Upper lobe of left lung (tissue), 6 donors: ENCODE results near the gene MMP24. TPM values are rescaled to one million over a fixed set of nuclear protein-coding genes. Genes with fewer than 3 reads are reported as not detected.

ENCODE experiments used
- ATAC-seq, 2 donors: fragments of 200-7000 bp; cut with Tn5 transposase; one replicate each; pipeline ENCODE4 v1.9.1; 2022; ENCODE audit warnings: mild to moderate bottlenecking in 2 of 2, moderate library complexity in 2 of 2; ENCODE audit not compliant: low FRiP score in 2 of 2
- DNase-seq, 2 donors: peaks; one replicate each; pipeline ENCODE4 v3.0.0-alpha.2; 2019 to 2020
- H3K27ac ChIP-seq, 4 donors: fragments of 200-600 bp; sonication (generic); one replicate each; pipeline ENCODE4 v1.5.1; 2016 to 2019
- H3K27me3 ChIP-seq, 4 donors: fragments of 200-600 bp; sonication (generic); one replicate each; pipeline ENCODE4 v1.5.1; 2017 to 2019
- H3K36me3 ChIP-seq, 4 donors: fragments of 200-600 bp; sonication (generic); one replicate each; pipeline ENCODE4 v1.5.1; 2016 to 2019
- H3K4me1 ChIP-seq, 4 donors: fragments of 200-600 bp; sonication (generic); one replicate each; pipeline ENCODE4 v1.5.1; 2018 to 2019
- H3K4me3 ChIP-seq, 4 donors: fragments of 200-600 bp; sonication (generic); one replicate each; pipeline ENCODE4 v1.5.1; 2017 to 2019; ENCODE audit warnings: mild to moderate bottlenecking in 2 of 4, moderate library complexity in 1 of 4
- H3K9me3 ChIP-seq, 4 donors: fragments of 200-600 bp; sonication (generic); one replicate each; pipeline ENCODE4 v1.5.1; 2018 to 2019
- EP300 ChIP-seq, 4 donors: sonication (generic); formaldehyde crosslinking; IDR thresholded peaks; one replicate each; pipeline ENCODE4 v1.5.1; 2017; ENCODE audit warnings: antibody characterized with exemption in 4 of 4, control low read depth in 2 of 4
- POLR2A ChIP-seq, 4 donors: fragments of 450-650 bp; IDR thresholded peaks; one replicate each; pipeline ENCODE4 v1.5.1; 2016 to 2017; ENCODE audit warnings: antibody characterized with exemption in 4 of 4, mild to moderate bottlenecking in 2 of 4
- POLR2AphosphoS5 ChIP-seq, 2 donors: sonication (generic); formaldehyde crosslinking; IDR thresholded peaks; one replicate each; pipeline ENCODE4 v1.5.1; 2017; ENCODE audit warnings: antibody characterized with exemption in 2 of 2
- WGBS, 2 donors: methylation state at CpG; one replicate each; pipeline ENCODE4 v1.1.5; 2017 to 2018; 5-methylcytosine and 5-hydroxymethylcytosine counted together
- total RNA-seq, 6 donors: library from RNA; depleted of rRNA in 4 of 6; stranded (reverse); fragments of >200 nt in 4 of 6; gene quantifications; one replicate each; pipeline versions ENCODE4 v1.1.0 to v1.2.1, GENCODE V29; 2016 to 2021
- TF ChIP-seq, protein P1 (sequence below), 6 experiments: fragments of 450-650 bp in 4 of 6; fragments of 200-600 bp in 2 of 6; sonication (generic) in 2 of 6; IDR thresholded peaks; one replicate each; pipeline ENCODE4 v1.5.1; 2016 to 2019; ENCODE audit warnings: antibody characterized with exemption in 6 of 6
- donor health status: DM: no; HTN: no; CAD: no; lungs with moderate emphysema.
- donor health status: DM: no; HTN: yes; CAD: no; lungs with severe emphysema.

The MMP24 gene
- total RNA-seq, 6 donors from 2014 or later, result 7.3 to 25.4 (median 15.6) TPM

GRCh38 chr20:35284267-35284991 lies 57.9 kb downstream of the MMP24 start, which contains the start of gene EIF6:
Gene EIF6 (minus strand): TSS chr20:35284772. CDS start chr20:35284487, 285 bp downstream.
- H3K4me3 ChIP-seq, result peak within 1 kb of the TSS; percentile 80 to 99 (median 90)
- peaks cover 10 to 25% (median 18%) of the 10 kb centered on the region in 4 donors for H3K4me1 ChIP-seq
- TF ChIP-seq POLR2AphosphoS5 (IDR thresholded peaks at IDR 0.05) (peak; percentile 49 to 64), POLR2A (IDR thresholded peaks at IDR 0.05) (peak in 2 of 4 donors; percentile 7 to 38), EP300 (IDR thresholded peaks at IDR 0.05) (no peak)
- TF ChIP-seq, protein P1, sequence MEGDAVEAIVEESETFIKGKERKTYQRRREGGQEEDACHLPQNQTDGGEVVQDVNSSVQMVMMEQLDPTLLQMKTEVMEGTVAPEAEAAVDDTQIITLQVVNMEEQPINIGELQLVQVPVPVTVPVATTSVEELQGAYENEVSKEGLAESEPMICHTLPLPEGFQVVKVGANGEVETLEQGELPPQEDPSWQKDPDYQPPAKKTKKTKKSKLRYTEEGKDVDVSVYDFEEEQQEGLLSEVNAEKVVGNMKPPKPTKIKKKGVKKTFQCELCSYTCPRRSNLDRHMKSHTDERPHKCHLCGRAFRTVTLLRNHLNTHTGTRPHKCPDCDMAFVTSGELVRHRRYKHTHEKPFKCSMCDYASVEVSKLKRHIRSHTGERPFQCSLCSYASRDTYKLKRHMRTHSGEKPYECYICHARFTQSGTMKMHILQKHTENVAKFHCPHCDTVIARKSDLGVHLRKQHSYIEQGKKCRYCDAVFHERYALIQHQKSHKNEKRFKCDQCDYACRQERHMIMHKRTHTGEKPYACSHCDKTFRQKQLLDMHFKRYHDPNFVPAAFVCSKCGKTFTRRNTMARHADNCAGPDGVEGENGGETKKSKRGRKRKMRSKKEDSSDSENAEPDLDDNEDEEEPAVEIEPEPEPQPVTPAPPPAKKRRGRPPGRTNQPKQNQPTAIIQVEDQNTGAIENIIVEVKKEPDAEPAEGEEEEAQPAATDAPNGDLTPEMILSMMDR (IDR thresholded peaks at IDR 0.05), result no peak
- no peaks in the 10 kb centered on the region for H3K27me3 ChIP-seq
- H3K27ac ChIP-seq, result peak within 1 kb of the TSS; percentile 84 to 90 (median 84)
- DNase-seq (peak; percentile 83 to 94), ATAC-seq (peak; percentile 93 to 96)
- no peaks in the 10 kb centered on the region for H3K9me3 ChIP-seq
- peaks cover 3 to 24% (median 13%) of the 10 kb centered on the region in 4 donors for H3K36me3 ChIP-seq
- WGBS, 2 donors, result 2% methylated on average over 24 to 45 of the region's 61 CpGs

DNA sequence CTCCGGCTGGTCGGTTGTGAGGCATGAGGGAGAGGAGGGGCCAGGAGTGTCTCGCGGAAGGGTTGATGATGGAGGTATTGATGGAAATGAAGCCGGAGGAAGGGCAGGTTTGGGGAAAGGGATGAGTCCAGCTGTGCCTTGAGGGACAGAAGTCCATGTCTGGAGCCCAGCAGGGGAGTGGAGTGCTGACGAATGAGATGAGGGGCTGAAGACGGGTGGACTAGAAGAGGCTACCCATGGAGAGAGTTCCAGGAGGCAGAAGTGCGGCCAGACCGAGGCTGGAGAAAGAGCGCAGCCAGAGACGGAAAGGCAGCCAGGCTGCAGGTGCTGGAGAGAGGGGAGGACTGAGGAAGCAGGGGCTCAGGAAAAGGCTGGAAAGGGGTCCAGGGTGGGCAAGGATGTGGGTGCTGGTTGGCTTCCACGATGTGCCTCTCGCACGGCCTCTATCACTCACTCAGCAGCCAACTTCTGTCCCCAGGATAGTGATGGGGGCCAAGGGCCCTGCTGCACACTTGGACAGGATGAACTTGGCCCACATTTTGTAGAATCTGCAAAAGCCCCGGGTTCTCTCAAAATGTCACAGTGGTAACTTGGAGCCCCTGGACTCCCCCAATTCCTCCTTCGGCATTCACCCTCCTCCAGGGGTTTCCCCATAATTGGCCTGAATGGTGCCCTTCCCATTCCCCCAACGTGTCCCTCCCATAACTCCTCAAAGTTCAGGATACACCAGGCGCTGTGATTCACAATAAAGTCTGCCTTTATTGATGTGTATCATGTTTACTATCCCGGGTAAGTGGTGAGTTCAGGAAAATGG lies 58.7 kb downstream of the MMP24 start:
- Histone ChIP-seq H3K9me3 (no peaks in the 10 kb centered on the region), H3K27ac (peak overlapping the region in 3 of 4 donors; percentile 84 to 90 (median 84)), H3K27me3 (no peaks in the 10 kb centered on the region), H3K4me1 (peaks cover 10 to 25% (median 18%) of the 10 kb centered on the region in 4 donors), H3K4me3 (peak overlapping the region; percentile 80 to 99 (median 90)), H3K36me3 (peaks cover under 1 to 16% (median 6%) of the 10 kb centered on the region in 4 donors)
- DNase-seq (no peak), ATAC-seq (no peak)
- WGBS, 2 donors, result 48 to 55% methylated on average over 19 of the region's 19 CpGs
- no peak for TF ChIP-seq POLR2A (IDR thresholded peaks at IDR 0.05)
- TF ChIP-seq, protein P1 (IDR thresholded peaks at IDR 0.05), result no peak
- no peak for TF ChIP-seq POLR2AphosphoS5 (IDR thresholded peaks at IDR 0.05)
- TF ChIP-seq EP300 (IDR thresholded peaks at IDR 0.05), result no peak

DNA sequence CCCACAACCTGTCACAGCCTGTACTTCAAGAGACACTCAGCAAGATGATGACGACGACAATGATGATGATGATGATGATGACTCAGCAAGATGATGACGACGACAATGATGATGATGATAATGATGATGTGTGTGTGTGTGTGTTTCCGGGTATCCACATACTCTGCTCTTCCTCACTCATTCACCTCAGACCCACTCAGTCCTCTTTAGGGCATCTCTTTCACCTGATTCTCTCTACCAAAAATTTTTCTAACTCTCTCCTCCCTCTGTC lies 59.3 kb downstream of the MMP24 start:
- no peak for ATAC-seq
- Histone ChIP-seq H3K27me3 (no peaks in the 10 kb centered on the region), H3K36me3 (peaks cover 0 to 11% (median 3%) of the 10 kb centered on the region in 4 donors), H3K27ac (no peak overlapping the region), H3K4me1 (peaks cover 10 to 25% (median 18%) of the 10 kb centered on the region in 4 donors), H3K9me3 (no peaks in the 10 kb centered on the region), H3K4me3 (no peak overlapping the region)
- no peak for DNase-seq
- 79 to 85% methylated on average over 5 of the region's 5 CpGs for WGBS, 2 donors
- TF ChIP-seq EP300 (IDR thresholded peaks at IDR 0.05) (no peak), POLR2A (IDR thresholded peaks at IDR 0.05) (no peak)
- TF ChIP-seq, protein P1 (IDR thresholded peaks at IDR 0.05), result no peak

DNA sequence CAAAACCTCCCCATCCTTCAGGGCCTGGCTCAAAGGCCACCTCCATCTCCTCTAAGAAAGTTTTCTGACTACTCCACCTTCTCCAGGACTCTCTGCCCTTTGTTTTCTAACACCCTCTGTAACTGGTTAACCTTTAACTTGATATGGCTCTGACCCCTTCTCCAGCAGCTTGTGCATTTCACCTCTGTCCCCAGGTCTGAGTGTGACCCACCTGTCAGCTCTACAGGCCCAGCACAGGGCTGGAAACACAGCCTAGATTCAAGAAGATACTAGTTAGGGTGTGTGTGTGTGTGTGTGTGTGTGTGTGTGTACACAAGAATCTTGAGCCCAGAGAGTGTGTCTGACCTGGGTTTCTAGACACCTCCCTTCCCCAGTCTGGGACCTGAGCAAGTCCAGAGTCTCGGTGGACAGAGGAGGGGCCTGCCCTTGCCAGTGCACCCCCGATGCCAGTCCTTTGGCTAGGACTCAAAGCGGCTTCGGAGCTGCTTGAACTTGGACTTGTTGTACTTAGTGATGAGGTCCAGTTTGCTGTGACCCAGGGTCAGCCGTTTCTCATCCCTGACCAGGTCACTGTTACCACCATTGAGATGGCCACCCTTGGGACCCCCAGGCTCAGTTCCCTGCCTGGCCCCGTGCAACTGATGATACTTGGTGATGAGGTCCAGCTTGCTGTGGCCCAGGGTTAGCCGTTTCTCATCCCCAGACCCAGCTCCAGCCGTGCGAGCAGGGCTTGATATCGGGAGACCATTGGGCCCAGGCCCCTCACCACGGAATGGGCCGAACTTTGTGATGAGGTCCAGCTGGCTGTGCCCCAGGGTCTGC lies 59.8 kb downstream of the MMP24 start:
- ATAC-seq (no peak), DNase-seq (no peak)
- WGBS, 2 donors, result 92 to 93% methylated on average over 5 to 12 of the region's 12 CpGs

More for the DNA sequence above, 59.8 kb downstream of the MMP24 start:
- H3K27ac ChIP-seq, result no peak overlapping the region
- peaks cover 0 to 9% (median 2%) of the 10 kb centered on the region in 4 donors for H3K36me3 ChIP-seq
- peaks cover 10 to 25% (median 18%) of the 10 kb centered on the region in 4 donors for H3K4me1 ChIP-seq
- no peaks in the 10 kb centered on the region for H3K9me3 ChIP-seq
- no peaks in the 10 kb centered on the region for H3K27me3 ChIP-seq
- TF ChIP-seq EP300 (IDR thresholded peaks at IDR 0.05), result no peak
- TF ChIP-seq, protein P1 (IDR thresholded peaks at IDR 0.05), result no peak
- TF ChIP-seq POLR2AphosphoS5 (IDR thresholded peaks at IDR 0.05), result no peak
- no peak overlapping the region for H3K4me3 ChIP-seq
